ENCODE data around the gene GRB10.

GRB10 gene

GRCh38 chr7:50681432-50682045, 101.2 kb downstream of the GRB10 start:
- Histone ChIP-seq H3K4me3 (ENCODE audit: low read length in 2 of 2) (no peak overlapping the region), H3K4me1 (ENCODE audit: control insufficient read depth, insufficient read depth, low read length) (peaks cover 40% of the 10 kb centered on the region), H3K9me3 (ENCODE audit: control insufficient read depth in 2 of 2, low read length in 2 of 2) (no peaks in the 10 kb centered on the region), H3K36me3 (ENCODE audit: control insufficient read depth in 2 of 2, insufficient read depth in 2 of 2, low read length in 2 of 2) (no peaks in the 10 kb centered on the region), H3K9ac (ENCODE audit: low read length in 2 of 2) (no peak overlapping the region), H3K27ac (ENCODE audit: low read length) (no peak overlapping the region), H3K27me3 (ENCODE audit: control insufficient read depth in 1 of 2, insufficient read depth in 2 of 2, low read length in 2 of 2) (no peaks in the 10 kb centered on the region)

DNA sequence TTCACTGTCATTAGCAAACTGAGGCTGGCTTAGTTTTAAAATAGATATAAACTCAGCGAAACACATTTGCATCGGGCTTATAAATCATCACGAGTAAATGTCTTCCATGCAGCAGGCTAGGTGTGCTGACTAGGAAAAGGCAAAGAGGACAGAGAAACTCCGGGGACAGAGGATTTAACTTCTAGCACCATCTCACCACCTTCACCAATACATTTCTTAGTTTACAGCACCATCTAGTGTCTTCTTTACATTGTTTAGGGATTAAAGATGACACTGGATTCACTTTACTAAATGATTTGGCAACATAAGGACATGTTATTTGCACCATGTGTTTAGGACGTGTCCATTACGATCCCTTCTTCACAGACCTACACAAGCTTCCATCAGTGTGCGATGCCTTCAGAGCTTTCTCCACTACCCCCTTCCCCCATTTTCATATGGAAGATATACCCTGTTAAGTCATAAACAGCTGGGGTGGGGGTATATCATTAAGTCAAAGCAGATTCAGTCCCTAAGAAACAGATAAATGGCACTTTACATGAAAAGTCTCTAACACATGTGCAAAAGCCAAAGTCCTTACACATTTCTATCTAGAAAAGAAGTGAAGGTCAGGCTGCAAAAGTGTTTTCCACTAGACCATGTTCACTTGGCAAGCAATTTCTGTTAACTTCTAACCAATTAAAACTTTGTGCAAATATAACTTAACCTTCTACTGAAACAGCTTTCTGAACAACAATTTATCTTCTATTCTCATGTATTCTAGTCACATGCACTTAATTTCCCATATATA, 103.3 kb downstream of the GRB10 start:
- Histone ChIP-seq H3K4me1 (ENCODE audit: control insufficient read depth, insufficient read depth, low read length) (peaks cover 49% of the 10 kb centered on the region), H3K4me3 (ENCODE audit: low read length in 2 of 2) (no peak overlapping the region), H3K36me3 (ENCODE audit: control insufficient read depth in 2 of 2, insufficient read depth in 2 of 2, low read length in 2 of 2) (peaks cover 0 to 1% of the 10 kb centered on the region in 2 donors), H3K9ac (ENCODE audit: low read length in 2 of 2) (no peak overlapping the region), H3K9me3 (ENCODE audit: control insufficient read depth in 2 of 2, low read length in 2 of 2) (no peaks in the 10 kb centered on the region), H3K27ac (ENCODE audit: low read length) (no peak overlapping the region), H3K27me3 (ENCODE audit: control insufficient read depth in 1 of 2, insufficient read depth in 2 of 2, low read length in 2 of 2) (no peaks in the 10 kb centered on the region)

GRCh38 chr7:50678586-50678985, 104.1 kb downstream of the GRB10 start:
- Histone ChIP-seq H3K9ac (ENCODE audit: low read length in 2 of 2) (no peak overlapping the region), H3K27ac (ENCODE audit: low read length) (no peak overlapping the region), H3K27me3 (ENCODE audit: control insufficient read depth in 1 of 2, insufficient read depth in 2 of 2, low read length in 2 of 2) (no peaks in the 10 kb centered on the region), H3K4me3 (ENCODE audit: low read length in 2 of 2) (no peak overlapping the region), H3K9me3 (ENCODE audit: control insufficient read depth in 2 of 2, low read length in 2 of 2) (no peaks in the 10 kb centered on the region), H3K4me1 (ENCODE audit: control insufficient read depth, insufficient read depth, low read length) (peaks cover 47% of the 10 kb centered on the region), H3K36me3 (ENCODE audit: control insufficient read depth in 2 of 2, insufficient read depth in 2 of 2, low read length in 2 of 2) (peaks cover 6 to 8% of the 10 kb centered on the region in 2 donors)

DNA sequence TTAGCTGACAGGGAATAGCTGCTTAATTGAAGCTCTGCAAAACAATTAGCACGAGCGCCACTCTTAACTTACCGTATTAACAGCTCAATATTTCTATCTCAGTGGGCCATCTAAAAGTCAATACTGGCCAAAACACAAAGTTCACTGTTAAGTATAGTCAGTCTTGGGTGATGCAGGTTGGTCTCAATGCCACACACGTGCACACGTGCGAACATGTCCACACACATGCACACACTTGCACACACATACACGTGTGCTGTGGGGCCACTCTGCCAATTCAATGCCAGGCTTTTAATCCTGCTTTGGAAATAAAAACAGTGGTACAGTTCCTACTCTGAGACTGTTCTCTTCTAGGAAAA, 105.1 kb downstream of the GRB10 start:
- H3K27ac ChIP-seq (ENCODE audit: low read length): no peak overlapping the region
- no peaks in the 10 kb centered on the region for H3K9me3 ChIP-seq (ENCODE audit: control insufficient read depth in 2 of 2, low read length in 2 of 2)
- H3K4me3 ChIP-seq (ENCODE audit: low read length in 2 of 2): no peak overlapping the region
- no peaks in the 10 kb centered on the region for H3K27me3 ChIP-seq (ENCODE audit: control insufficient read depth in 1 of 2, insufficient read depth in 2 of 2, low read length in 2 of 2)
- no peak overlapping the region for H3K9ac ChIP-seq (ENCODE audit: low read length in 2 of 2)
- peaks cover 6 to 8% of the 10 kb centered on the region in 2 donors for H3K36me3 ChIP-seq (ENCODE audit: control insufficient read depth in 2 of 2, insufficient read depth in 2 of 2, low read length in 2 of 2)
- H3K4me1 ChIP-seq (ENCODE audit: control insufficient read depth, insufficient read depth, low read length): peaks cover 47% of the 10 kb centered on the region

DNA sequence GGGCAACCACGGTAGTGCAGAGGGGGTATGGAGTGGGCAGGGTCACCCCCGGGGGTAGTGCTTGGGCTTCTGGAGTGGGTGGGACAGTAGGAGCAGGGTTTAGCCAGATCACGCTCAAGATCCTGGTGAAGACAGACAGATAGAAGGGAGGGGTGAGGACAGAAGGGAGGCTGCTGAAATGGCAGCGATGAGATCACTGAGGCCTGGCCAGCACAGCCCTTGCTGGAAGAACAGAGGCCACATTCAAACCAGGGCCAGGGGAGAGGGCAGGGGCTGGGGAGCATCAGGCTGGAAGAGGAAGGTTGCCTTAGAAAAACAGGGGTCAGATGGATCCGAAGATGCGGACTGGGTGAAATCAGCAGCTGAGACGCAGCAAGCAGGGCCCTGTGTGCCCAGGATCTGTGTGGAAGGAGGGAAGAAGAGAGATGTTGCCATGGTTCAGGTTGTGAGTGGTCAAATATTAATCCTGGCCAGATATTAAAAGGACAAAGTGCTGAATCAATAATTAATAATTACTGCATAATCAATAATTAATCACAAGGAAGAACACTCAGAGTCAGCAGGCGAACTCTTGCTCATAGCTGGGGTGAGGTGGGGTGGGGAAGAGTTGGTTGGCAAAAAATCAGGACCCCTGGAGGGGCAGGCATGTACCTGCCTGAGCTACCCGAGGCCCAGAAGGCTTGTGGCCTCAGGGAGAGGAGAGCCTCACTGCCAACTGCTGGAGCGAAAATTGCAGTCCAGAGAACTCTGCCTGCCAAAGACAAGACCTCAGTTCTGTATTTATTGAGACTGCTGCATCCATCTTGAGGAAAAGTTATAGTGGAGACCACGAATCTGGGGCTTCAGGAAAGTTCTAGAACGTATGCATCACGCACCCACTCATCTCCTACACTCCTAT, 105.7 kb downstream of the GRB10 start:
- H3K9me3 ChIP-seq (ENCODE audit: control insufficient read depth in 2 of 2, low read length in 2 of 2): no peaks in the 10 kb centered on the region
- no peak overlapping the region for H3K27ac ChIP-seq (ENCODE audit: low read length)
- peaks cover 6 to 11% of the 10 kb centered on the region in 2 donors for H3K36me3 ChIP-seq (ENCODE audit: control insufficient read depth in 2 of 2, insufficient read depth in 2 of 2, low read length in 2 of 2)
- no peak overlapping the region for H3K4me3 ChIP-seq (ENCODE audit: low read length in 2 of 2)
- no peaks in the 10 kb centered on the region for H3K27me3 ChIP-seq (ENCODE audit: control insufficient read depth in 1 of 2, insufficient read depth in 2 of 2, low read length in 2 of 2)
- peaks cover 45% of the 10 kb centered on the region for H3K4me1 ChIP-seq (ENCODE audit: control insufficient read depth, insufficient read depth, low read length)
- no peak overlapping the region for H3K9ac ChIP-seq (ENCODE audit: low read length in 2 of 2)

GRCh38 chr7:50676079-50676478, 106.6 kb downstream of the GRB10 start:
- H3K9me3 ChIP-seq (ENCODE audit: control insufficient read depth in 2 of 2, low read length in 2 of 2): peaks cover 0 to under 1% of the 10 kb centered on the region in 2 donors
- no peak overlapping the region for H3K27ac ChIP-seq (ENCODE audit: low read length)
- peaks cover 37% of the 10 kb centered on the region for H3K4me1 ChIP-seq (ENCODE audit: control insufficient read depth, insufficient read depth, low read length)
- no peak overlapping the region for H3K9ac ChIP-seq (ENCODE audit: low read length in 2 of 2)
- peaks cover 6 to 12% of the 10 kb centered on the region in 2 donors for H3K36me3 ChIP-seq (ENCODE audit: control insufficient read depth in 2 of 2, insufficient read depth in 2 of 2, low read length in 2 of 2)
- peak overlapping the region in 1 of 2 donors; percentile 15 for H3K4me3 ChIP-seq (ENCODE audit: low read length in 2 of 2)
- H3K27me3 ChIP-seq (ENCODE audit: control insufficient read depth in 1 of 2, insufficient read depth in 2 of 2, low read length in 2 of 2): no peaks in the 10 kb centered on the region

- Histone ChIP-seq H3K36me3 (ENCODE audit: control insufficient read depth in 2 of 2, insufficient read depth in 2 of 2, low read length in 2 of 2) (peaks cover 6 to 15% of the 10 kb centered on the region in 2 donors), H3K4me1 (ENCODE audit: control insufficient read depth, insufficient read depth, low read length) (peaks cover 29% of the 10 kb centered on the region), H3K27me3 (ENCODE audit: control insufficient read depth in 1 of 2, insufficient read depth in 2 of 2, low read length in 2 of 2) (no peaks in the 10 kb centered on the region), H3K9me3 (ENCODE audit: control insufficient read depth in 2 of 2, low read length in 2 of 2) (peaks cover 0 to 4% of the 10 kb centered on the region in 2 donors), H3K27ac (ENCODE audit: low read length) (no peak overlapping the region), H3K9ac (ENCODE audit: low read length in 2 of 2) (no peak overlapping the region), H3K4me3 (ENCODE audit: low read length in 2 of 2) (no peak overlapping the region)
These were observed 107.5 kb downstream of the GRB10 start for GRCh38 chr7:50674896-50675835.

GRCh38 chr7:50674299-50674698, 108.4 kb downstream of the GRB10 start:
- Histone ChIP-seq H3K4me1 (ENCODE audit: control insufficient read depth, insufficient read depth, low read length) (peaks cover 32% of the 10 kb centered on the region), H3K4me3 (ENCODE audit: low read length in 2 of 2) (no peak overlapping the region), H3K27ac (ENCODE audit: low read length) (no peak overlapping the region), H3K36me3 (ENCODE audit: control insufficient read depth in 2 of 2, insufficient read depth in 2 of 2, low read length in 2 of 2) (peaks cover 6 to 19% of the 10 kb centered on the region in 2 donors), H3K27me3 (ENCODE audit: control insufficient read depth in 1 of 2, insufficient read depth in 2 of 2, low read length in 2 of 2) (no peaks in the 10 kb centered on the region), H3K9ac (ENCODE audit: low read length in 2 of 2) (no peak overlapping the region), H3K9me3 (ENCODE audit: control insufficient read depth in 2 of 2, low read length in 2 of 2) (peaks cover 0 to 4% of the 10 kb centered on the region in 2 donors)

GRCh38 chr7:50673096-50673495, 109.6 kb downstream of the GRB10 start:
- Histone ChIP-seq H3K27ac (ENCODE audit: low read length) (no peak overlapping the region), H3K4me3 (ENCODE audit: low read length in 2 of 2) (no peak overlapping the region), H3K36me3 (ENCODE audit: control insufficient read depth in 2 of 2, insufficient read depth in 2 of 2, low read length in 2 of 2) (peaks cover 6 to 22% of the 10 kb centered on the region in 2 donors), H3K9me3 (ENCODE audit: control insufficient read depth in 2 of 2, low read length in 2 of 2) (peaks cover 0 to 4% of the 10 kb centered on the region in 2 donors), H3K9ac (ENCODE audit: low read length in 2 of 2) (no peak overlapping the region), H3K27me3 (ENCODE audit: control insufficient read depth in 1 of 2, insufficient read depth in 2 of 2, low read length in 2 of 2) (no peaks in the 10 kb centered on the region), H3K4me1 (ENCODE audit: control insufficient read depth, insufficient read depth, low read length) (peaks cover 39% of the 10 kb centered on the region)

GRCh38 chr7:50672045-50672444, 110.7 kb downstream of the GRB10 start:
- Histone ChIP-seq H3K27me3 (ENCODE audit: control insufficient read depth in 1 of 2, insufficient read depth in 2 of 2, low read length in 2 of 2) (no peaks in the 10 kb centered on the region), H3K4me1 (ENCODE audit: control insufficient read depth, insufficient read depth, low read length) (peaks cover 45% of the 10 kb centered on the region), H3K9me3 (ENCODE audit: control insufficient read depth in 2 of 2, low read length in 2 of 2) (peaks cover 0 to 4% of the 10 kb centered on the region in 2 donors), H3K4me3 (ENCODE audit: low read length in 2 of 2) (no peak overlapping the region), H3K27ac (ENCODE audit: low read length) (no peak overlapping the region), H3K9ac (ENCODE audit: low read length in 2 of 2) (no peak overlapping the region), H3K36me3 (ENCODE audit: control insufficient read depth in 2 of 2, insufficient read depth in 2 of 2, low read length in 2 of 2) (peaks cover 6 to 22% of the 10 kb centered on the region in 2 donors)

Data from stomach smooth muscle (tissue), 2 donors.